ENCODE measurements around the gene ERCC2.

GRCh38 chr19:45320997-45321775, 49.2 kb downstream of the ERCC2 start:
- TF ChIP-seq CTCF (conservative IDR thresholded peaks at IDR 0.05; ENCODE audit: low read length), result no peak
- TF ChIP-seq EZH2phosphoT487 (IDR thresholded peaks at IDR 0.05; ENCODE audit: borderline replicate concordance), result no peak
